Lower leg skin (tissue), 3 donors: ENCODE measurements around the gene HMCN2.

Source experiments
- CTCF ChIP-seq, 3 donors: fragments of 450-650 bp; IDR thresholded peaks; one replicate each; pipeline ENCODE4 v1.5.1; 2016; ENCODE audit warnings: antibody characterized with exemption in 3 of 3, mild to moderate bottlenecking in 3 of 3, moderate library complexity in 2 of 3
- POLR2A ChIP-seq, 2 donors: fragments of 450-650 bp; IDR thresholded peaks; one replicate each; pipeline ENCODE4 v1.6.1; 2016 to 2017; ENCODE audit warnings: antibody characterized with exemption in 2 of 2, mild to moderate bottlenecking in 1 of 2, moderate library complexity in 1 of 2

GRCh38 chr9:130348341-130348740 is 82.8 kb downstream of the HMCN2 start:
- TF ChIP-seq CTCF (IDR thresholded peaks at IDR 0.05), result no peak
- no peak for TF ChIP-seq POLR2A (IDR thresholded peaks at IDR 0.05)
